ENCODE measurements around the gene RPL29. TPM values are rescaled to one million over a fixed set of nuclear protein-coding genes. Genes with fewer than 3 reads are reported as not detected.

RPL29 gene
- total and polyA plus RNA-seq, 2 of the 4 experiments (the other 2 are of a cell fraction): 2,081 to 2,126 TPM

DNA sequence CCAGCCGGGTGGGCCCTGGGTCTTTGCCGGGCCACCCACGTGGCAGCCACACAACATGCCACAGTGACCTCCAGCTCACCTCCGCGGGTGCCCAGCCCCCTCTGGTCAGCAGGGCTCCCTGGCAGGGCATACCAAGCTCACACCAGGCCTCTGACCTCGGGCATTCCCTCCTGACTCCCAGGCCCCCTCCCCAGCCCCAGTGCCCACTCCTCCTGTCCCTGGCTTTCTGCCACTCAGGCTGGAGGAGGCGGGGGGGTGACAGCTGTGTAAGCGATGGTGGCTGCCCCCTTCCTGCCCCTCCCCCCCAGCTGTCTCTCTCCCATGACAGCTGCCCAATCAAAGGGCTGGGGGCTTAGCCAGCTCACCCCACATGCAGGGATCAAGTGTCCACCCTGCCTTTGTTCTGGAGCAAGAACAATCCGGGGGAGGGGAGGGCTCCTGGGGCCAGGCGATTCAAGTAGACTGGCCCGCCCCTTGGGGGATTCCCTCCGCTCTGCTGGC, 31.7 kb downstream of the RPL29 start:
- H3K4me3 ChIP-seq (ENCODE audit: insufficient read depth, low read depth, low read length): no peak overlapping the region
- H2BK20ac ChIP-seq (ENCODE audit: low read depth, low read length): no peak overlapping the region
- H3K56ac ChIP-seq (ENCODE audit: extremely low read depth, insufficient read depth, low read length): no peak overlapping the region
- in situ Hi-C loops (cut with MboI; ENCODE audit: low sequenced_read_pairs) (loop anchor here (25.0 kb wide), 1 partner anchor 1627 kb away; the partner anchor contains the start of genes RASSF1, TUSC2 and ZMYND10), intact Hi-C loops (cut with micrococcal nuclease) (no loop called here), dilution Hi-C loops (cut with HindIII; ENCODE audit: low sequenced_read_pairs, unreplicated experiment) (no loop called here)
- H4K91ac ChIP-seq (ENCODE audit: insufficient read depth, low read depth, low read length): no peak overlapping the region
- no peak overlapping the region for H2BK120ac ChIP-seq (ENCODE audit: low read depth, low read length)
- ChIA-PET CTCF (no interaction called here), POLR2A (ENCODE audit: unreplicated experiment) (no interaction called here)
- H3K9me1 ChIP-seq (ENCODE audit: insufficient read depth, low read length): peaks cover 19% of the 10 kb centered on the region
- no peak overlapping the region for H2AFZ ChIP-seq (replicated peaks; ENCODE audit: low read length, poor library complexity)
- H3K27me3 ChIP-seq (ENCODE audit: control insufficient read depth, insufficient read depth, low read length): no peaks in the 10 kb centered on the region
- no peak overlapping the region for H4K5ac ChIP-seq (ENCODE audit: low read depth, low read length)
- WGBS, 2 experiments (ENCODE audit: extremely low coverage in 2 of 2, insufficient read length in 1 of 2): 38% methylated on average over 4 of the region's 12 CpGs; no CpG with 5 or more reads in 1 of the 2 experiments
- H4K8ac ChIP-seq (ENCODE audit: low read depth in 2 of 2, low read length in 2 of 2): no peak overlapping the region
- H3K9me3 ChIP-seq (ENCODE audit: control insufficient read depth, insufficient read depth, low read length): no peaks in the 10 kb centered on the region
- no peak overlapping the region for H3K14ac ChIP-seq (replicated peaks; ENCODE audit: low read depth, low read length)
- H3K9ac ChIP-seq (ENCODE audit: low read depth, low read length): no peak overlapping the region
- ATAC-seq (ENCODE audit: low read depth) (no peak), DNase-seq (no peak)
- H3K4ac ChIP-seq (ENCODE audit: low read depth, low read length): no peak overlapping the region
- peaks cover 35 to 67% of the 10 kb centered on the region in 2 experiments for H3K79me1 ChIP-seq (ENCODE audit: low read depth in 1 of 2, low read length in 2 of 2)
- no TSS peak for BruUV-seq (replicated peaks)
- no peak overlapping the region for H3K27ac ChIP-seq (ENCODE audit: insufficient read depth, low read length)
- H3K36me3 ChIP-seq (ENCODE audit: control insufficient read depth, insufficient read depth, low read length): peaks cover 18% of the 10 kb centered on the region
- H3K18ac ChIP-seq (ENCODE audit: low read depth, low read length): no peak overlapping the region
- H3K4me1 ChIP-seq (ENCODE audit: control insufficient read depth, insufficient read depth, low read length): peaks cover 28% of the 10 kb centered on the region
- no peak overlapping the region for H2AK5ac ChIP-seq (ENCODE audit: low read depth, low read length)
- H4K20me1 ChIP-seq (ENCODE audit: insufficient read depth, low read length): peaks cover 16% of the 10 kb centered on the region
- no peak overlapping the region for H3K4me2 ChIP-seq (ENCODE audit: low read depth, low read length)
- no peak overlapping the region for H2BK5ac ChIP-seq (ENCODE audit: low read depth, low read length, poor library complexity, severe bottlenecking)
- no peak overlapping the region for H2AK9ac ChIP-seq (replicated peaks; ENCODE audit: low read depth, low read length, poor library complexity)
- no peak for TF ChIP-seq NFE2L2 (IDR thresholded peaks at IDR 0.05; ENCODE audit: low read depth, low read length)
- no peak overlapping the region for H3K23ac ChIP-seq (ENCODE audit: low read depth, low read length)
- H2BK15ac ChIP-seq (ENCODE audit: low read depth, low read length): no peak overlapping the region

Data from IMR-90 (cell line).